GM18502 (cell line): ENCODE data around the gene IL15.
"Not testable (repeated sequence)": the region's sequence is repeated elsewhere in the genome, so short reads cannot be mapped to it uniquely, and the experiment has no call there.

Experiments
- ATAC-seq: cut with Tn5 transposase; IDR thresholded peaks from one replicate; pipeline ENCODE4 v1.9.1; 2021; ENCODE audit warnings: mild to moderate bottlenecking; ENCODE audit not compliant: unreplicated experiment, poor library complexity

Gene IL15

DNA sequence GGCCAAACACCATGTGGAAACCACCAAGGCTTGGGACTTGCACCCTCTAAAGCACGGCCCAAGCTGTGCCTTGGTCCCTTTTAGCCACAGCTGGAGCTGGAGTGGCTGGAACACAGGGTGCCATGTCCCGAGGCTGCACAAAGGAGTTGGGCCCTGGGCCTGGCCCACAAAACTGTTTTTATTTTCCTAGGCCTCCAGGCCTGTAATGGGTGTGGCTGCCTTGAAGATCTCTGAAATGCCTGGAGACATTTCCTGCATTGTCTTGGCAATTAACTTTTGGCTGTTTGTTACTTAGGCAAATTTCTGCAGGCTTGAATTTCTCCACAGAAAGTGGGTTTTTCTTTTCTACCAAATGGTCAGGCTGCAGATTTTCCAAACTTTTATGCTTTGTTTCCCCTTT lies 55.7 kb downstream of the IL15 start:
- ATAC-seq: no peak

DNA sequence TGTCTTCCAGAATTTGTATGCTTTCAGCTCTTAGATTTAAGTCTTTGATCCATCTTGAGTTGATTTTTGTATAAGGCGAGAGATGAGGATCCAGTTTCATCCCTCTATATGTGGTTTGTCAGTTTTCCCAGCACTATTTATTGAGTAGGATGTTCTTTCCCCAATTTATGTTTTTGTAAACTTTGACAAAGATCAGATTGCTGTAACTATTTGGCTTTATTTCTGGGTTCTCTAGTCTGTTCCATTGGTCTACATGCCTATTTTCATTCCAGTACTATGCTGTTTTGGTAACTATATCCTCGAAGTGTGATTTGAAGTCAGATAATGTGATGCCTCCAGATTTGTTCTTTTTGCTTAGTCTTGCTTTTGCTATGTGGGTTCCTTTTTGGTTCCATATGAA lies 60.7 kb downstream of the IL15 start:
- no peak for ATAC-seq

DNA sequence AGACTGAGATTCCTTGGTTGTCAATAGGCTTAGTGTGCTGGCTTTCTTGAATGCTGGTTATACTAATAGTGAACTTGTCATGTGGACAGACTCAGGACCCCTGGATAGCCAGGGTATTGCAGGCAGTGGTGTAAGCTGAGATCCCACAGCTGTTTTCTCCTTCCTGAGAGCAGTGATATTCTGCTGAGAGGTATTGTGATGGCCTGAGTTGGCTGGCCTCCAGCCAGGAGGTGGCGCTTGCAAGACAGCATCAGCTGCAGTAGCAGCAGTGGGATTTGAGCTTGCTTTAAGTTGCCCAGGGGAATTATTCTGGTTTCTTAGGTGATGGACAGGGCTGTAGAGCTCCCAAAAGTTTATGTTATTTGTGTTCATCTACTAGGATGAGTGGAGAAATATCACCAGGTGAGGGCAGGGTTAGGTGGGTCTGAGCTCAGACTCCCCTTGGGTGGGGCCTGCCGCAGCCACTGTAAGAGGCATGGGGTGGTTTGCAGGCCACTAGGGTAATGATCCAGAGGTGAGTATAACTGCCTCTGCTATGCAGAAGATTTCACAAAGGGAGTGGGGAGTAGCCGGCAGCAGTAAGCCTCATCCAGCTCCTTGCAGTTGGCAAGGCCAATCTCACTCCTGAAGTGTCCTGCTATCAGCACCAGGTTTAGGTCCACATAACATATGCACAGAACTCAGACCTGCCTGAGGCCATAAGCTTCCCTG lies 66.2 kb downstream of the IL15 start:
- no peak for ATAC-seq

DNA sequence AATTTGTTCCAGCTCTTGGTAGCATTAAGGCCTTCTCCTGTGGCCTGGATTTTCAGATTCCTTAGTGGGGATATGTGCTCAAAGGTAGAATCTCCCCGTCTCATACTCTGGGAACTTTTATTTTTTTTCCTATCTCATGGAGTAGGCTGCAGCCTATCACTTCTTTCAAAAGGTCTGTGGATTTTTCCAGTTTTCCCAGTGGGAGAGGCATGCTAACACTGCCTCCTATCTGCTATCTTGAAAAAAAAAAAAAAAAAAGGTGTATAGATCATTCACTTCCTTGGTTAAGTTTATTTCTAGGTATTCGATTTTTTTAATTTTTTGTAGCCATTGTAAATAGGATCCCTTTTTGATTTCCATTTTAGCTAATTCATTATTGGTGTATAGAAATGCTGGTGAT lies 67.1 kb downstream of the IL15 start:
- no peak for ATAC-seq

DNA sequence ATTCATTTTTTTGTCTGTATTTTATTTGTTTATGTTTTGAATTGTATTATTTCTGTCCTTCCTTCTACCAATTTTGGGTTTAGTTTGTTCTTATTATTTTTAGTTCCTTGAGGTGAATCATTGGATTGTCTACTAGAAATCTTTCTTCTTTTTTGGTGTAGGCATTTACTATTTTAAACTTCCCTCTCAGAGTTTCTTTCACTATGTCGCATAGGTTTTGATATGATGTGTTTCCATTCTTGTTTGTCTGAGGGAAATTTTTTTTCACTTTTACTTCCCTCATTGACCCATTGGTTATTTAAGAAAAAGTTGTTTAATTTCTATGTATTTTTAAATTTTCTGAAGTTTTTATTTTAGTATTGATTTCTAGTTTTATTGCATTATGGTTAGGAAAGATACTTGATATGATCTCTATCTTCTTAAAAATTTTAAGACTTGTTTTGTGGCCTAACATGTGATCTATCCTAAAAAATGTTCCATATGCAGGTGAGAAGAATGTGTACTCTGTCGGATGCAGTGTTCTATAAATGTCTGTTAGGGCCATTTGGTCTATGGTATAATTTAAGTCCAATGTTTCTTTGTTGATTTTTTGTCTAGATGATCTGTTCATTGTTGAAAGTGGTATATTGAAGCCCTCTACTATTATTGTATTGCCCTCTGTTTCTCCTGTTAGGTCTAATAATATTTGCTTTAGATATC lies 68.8 kb downstream of the IL15 start:
- ATAC-seq: peak; percentile 74

DNA sequence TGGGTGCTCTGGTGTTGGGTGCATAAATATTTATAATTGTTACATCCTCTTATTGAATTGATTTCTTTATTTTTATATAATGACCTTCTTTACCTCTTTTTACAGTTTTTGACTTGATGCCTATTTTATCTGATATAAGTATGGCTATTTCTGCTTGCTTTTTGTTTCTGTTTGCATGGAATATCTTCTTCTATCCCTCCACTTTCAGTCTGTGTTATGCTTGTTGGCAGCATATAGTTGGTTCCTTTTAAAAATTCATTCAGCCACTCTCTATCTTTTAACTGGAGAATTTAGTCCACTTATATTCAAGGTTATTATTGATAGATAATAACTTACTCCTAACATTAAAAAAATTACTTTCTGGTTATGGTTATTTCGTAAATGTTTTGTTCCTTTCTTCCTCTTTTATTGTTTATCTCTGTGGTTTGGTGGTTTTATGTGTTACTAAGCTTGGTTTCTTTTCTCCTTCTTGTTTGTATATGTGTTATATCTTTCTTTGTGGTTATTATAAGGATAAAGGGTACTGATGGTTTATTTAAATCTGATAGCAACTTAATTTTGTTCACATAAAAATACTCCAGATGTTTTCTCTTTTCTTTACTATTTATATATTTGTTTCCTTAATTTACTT lies 69.5 kb downstream of the IL15 start:
- peak; percentile 71 for ATAC-seq

DNA sequence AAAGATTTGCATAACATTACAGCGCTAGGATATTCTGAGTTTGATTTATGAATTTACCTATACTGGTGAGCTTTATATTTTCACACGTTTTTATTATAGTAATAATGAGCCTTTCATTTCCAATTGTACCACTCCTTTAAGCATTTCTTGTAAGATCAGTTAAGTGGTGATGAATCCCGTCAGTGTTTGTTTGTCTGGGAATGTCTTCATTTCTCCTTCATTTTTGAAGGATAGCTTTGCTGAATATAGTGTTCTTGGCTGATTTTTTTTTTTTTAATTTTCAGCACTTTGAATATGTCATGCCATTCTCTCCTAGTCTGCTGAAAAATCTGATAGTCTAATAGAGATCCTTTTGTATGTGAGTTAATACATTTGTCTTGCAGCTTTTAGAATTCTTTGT lies 70.1 kb downstream of the IL15 start:
- ATAC-seq: peak; percentile 6

DNA sequence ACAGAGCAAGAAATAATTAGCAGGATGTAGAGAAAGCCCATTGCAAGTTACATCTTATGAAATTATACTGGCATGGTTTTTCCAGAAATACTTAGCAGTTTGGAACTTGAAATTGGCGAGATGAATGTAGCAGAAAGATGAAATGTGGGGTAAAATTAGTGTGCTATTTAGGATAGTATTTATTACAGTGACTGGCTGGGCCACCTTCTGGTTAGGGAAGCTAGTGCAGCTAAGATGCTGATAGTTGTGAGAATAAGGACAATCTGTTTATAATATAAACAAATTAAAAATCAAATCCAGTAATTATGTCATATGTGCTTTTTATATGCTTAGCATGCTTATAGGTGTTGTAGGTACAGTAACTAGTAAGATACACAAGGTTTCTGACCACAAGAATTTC lies 74.8 kb downstream of the IL15 start:
- ATAC-seq: peak; percentile 67

DNA sequence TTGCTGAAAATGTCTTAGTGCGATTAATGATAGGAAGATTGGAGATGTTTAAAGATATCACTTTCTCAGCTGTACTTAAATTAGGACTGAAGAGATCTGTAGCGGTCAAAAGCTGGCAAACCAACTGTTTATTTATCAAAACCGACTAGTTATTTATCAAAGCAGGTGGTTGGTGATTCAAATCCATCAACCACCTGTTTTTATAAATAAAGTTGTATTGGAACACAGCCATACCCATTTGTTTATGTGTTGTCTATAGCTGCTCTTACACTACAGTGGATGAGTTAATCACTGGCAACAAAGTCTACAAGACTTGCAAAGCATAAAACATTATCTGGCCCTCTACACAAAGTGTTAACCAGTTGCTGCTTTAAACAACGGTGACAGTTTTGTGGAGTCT lies 76.8 kb downstream of the IL15 start:
- no peak for ATAC-seq

DNA sequence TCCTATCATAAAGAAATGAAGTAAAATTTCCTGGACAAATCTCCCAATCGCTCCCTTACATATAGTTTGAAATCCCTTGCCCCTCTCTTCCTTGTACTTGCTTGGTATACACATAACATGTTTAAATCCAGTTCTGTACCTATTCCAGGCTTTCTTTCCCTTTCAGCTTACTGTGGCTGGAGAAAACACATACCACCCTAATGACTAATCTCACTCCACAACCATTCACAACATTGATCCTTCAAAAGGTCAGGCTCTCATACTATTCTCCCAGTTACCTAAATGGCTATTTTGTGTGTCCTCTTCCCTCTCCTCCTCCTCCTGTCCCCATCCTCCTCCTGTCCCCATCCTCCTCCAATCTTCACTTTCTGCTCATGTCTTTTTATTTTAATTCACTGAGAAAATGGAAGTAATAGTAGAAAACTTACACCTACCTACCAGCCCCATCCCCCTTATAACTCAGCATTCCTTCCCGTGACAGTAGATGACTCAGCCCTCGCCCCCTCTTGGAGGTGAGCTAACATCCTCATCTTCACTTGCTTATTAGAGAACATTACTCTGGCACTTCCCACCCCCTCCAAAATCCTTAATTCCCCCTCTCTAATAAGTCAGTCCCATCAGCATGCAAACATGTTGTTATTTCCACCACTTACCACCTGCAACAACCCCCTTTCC lies 77.5 kb downstream of the IL15 start:
- no peak for ATAC-seq

DNA sequence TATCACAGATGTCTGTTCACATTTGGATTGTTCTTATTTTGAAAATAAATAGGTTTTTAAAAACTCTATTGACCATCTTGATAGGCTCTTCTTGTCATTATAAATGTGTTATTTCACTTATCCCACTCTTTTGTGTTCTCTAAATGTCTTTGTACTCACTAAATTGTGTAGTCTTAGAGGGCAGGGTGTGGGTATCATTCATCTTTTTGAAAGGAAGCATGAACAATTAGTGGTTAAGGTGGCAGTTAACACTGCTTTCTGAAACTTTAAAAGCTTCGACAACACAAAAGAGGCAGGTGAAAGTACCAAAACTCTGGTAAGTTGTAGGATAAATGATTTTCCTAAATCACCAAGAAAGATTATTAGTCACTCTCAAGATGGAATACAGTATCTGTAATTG lies 83.2 kb downstream of the IL15 start:
- ATAC-seq: no peak

DNA sequence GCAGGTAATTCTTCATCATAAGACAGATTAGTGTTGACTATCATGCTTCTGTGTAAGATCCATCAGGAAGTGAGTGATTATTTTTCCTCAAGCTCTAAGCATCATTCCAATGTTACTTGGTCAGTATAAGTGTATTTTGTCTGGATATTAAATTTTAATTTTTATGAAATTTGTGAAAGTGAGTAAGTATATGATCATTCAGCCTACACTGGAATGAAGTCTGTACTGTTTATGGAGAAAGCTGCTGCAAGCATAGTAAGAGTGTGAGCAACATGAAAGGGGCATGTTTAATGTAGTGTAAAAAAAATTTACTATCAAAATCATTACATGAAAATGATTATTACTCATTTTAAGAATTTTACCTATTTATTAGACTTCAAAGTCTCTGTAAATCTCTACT lies 84.8 kb downstream of the IL15 start:
- no peak for ATAC-seq

DNA sequence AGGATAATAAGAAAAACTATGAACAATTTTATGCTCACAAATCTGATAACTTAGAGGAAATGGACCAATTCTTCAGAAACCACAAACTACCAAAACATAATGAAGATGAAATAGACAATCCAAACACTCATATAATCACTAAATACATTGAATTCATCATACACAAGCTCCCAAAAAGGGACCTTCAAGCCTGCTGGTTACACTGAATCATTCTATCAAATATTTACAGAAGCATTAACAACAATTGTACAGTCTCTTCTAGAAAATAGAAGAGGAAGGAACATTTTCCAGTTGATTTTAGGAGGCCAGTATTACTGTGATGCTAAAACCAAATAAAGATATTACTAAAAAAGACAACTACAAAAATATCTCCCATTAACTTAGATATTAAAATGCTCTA lies 88.3 kb downstream of the IL15 start:
- no peak for ATAC-seq

DNA sequence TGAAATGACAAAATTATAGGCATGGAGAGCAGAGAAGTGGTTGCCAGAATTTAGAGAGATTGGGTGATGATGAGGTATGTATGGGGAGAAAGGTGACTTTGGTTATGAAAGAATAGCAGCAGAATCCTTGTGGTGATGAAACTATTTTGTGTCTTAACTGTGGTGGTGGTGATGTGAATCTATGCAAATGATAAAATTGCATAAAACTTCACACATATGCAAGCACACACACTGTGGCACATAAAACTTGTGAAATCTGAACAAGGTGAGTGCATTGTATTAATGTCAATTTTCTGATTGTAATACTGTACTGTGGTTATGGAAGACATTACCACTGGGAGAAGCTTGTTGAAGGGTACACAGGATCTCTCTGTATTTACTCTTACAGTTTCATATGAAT lies 91.0 kb downstream of the IL15 start:
- no peak for ATAC-seq

DNA sequence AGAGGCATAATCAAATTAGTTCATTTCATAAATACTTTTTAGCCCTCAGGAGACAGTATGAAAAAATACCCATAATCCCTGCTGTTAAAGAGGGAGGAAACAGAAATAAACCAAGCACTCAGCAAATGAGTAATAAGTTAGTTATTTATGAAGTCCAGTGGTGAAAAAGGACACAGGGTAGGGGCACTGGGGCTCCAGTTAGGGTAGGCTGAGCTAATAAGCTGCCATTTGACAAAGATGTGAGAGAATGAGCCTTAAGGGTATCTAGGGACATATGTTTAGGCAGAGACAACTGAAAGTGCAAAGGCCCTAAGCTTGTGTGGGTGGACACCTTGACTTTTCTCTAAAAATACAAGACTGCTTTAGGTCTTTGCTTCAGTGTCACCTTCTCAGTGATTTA lies 94.4 kb downstream of the IL15 start:
- peak; percentile 49 for ATAC-seq

DNA sequence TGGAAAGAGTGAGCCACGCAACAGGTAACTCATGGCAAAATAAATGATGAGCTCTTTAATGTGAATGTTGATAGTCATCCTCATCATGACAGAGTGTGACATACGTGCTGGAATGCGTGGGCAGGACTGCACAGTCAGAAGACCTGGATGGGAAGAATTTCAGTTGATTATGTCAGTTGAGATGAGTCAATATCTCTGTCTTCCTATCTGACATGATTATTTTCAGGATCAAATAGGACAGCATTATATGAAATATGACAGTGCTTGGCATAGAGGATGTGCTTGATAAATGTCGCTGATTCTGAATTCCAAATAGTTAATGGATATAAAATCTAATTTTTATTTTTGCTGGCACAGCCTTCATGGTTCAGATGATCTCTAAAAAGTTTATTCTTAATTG lies 95.1 kb downstream of the IL15 start:
- ATAC-seq: no peak

DNA sequence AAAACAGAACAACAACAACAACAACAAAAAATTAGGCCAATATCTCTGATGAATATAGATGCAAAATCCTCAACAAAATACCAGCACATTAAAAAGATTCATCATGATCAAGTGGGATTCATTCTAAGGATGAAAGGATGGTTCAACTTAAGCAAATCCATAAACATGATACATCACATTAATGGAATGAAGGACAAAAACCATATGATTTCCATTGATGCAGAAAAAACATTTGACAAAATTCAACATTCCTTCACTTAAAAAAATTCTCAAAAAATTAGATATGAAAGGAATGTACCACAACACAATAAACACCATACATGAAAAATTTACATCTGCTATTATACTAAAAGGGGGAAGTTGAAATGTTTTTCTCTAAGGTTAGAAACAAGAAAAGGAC lies 103.3 kb downstream of the IL15 start:
- ATAC-seq: no peak

DNA sequence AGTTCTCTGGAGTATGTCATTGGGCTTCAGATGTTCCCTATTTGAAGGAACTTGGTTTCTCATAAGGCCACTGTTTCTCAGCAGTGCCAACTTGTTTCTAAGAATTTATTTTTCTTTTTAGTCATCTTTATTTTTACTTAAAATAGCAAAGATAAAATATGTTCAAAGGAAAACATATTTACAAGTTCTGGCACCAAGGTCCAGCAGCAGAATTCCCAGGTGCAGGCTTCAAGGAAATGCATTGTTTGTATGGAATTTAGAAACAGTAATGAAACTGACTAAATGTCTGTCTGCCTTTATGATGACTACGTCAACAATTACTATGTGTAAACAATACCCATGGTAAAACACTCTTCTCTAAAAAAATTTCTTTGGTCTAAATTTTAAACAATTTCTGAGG lies 109.6 kb downstream of the IL15 start:
- no peak for ATAC-seq

DNA sequence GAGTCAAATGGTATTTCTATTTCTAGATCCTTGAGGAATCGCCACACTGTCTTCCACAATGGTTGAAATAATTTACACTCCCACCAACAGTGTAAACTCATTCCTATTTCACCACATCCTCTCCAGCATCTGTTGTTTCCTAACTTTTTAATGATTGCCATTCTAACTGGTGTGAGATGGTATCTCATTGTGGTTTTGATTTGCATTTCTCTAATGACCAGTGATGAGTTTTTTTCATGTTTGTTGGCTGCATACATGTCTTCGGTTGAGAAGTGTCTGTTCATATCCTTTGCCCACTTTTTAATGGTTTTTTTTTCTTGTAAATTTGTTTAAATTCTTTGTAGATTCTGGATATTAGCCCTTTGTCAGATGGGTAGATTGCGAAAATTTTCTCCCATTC lies 115.4 kb downstream of the IL15 start:
- not testable (repeated sequence) for ATAC-seq

DNA sequence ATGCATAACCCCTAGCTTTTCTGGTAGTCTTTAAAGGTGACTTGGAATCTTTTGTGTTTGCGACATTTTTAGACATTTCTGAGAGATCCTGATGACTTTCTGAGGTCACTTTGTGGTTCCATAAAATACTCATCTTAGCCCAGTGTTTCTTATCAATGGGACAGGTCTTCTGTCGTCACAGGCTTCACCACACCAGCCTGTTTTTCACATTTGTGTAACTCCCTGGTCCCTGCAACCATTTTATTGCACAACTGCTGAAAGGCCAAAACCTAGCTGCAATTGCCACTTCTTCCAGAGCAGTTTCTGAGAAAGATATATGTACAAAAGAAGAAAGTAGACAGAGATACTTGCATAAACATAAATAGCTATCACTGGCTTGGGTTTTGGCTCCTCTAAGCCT lies 120.9 kb downstream of the IL15 start:
- no peak for ATAC-seq

DNA sequence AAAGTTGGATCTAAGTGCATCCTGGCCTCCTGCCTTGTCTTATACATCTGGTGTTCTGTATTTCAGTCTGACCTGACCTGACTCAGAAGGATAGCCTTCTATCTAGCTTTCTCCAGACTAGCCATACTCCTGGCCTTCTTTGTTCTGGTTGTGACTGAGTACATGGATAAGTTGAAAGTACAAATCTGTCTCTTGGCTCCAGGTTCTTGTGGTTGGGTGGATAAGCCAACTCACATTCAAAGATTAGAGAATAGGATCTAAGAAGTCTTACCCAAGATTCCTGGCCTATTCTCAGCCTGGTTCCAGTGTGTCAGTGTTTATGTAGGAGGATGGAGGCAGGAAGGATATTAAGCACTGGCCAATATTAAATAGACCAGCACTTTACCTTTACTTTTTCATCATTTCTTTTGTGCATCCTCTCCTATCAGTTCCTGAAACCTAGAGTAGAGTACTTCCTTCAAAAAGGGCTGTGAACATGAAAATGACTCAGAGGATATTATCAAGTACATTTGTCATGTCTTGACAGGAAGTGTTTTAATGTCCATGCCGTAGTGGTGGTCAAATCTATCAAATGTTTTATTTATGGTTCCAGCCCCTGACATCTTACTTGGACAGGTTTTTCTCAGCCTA lies 123.5 kb downstream of the IL15 start:
- ATAC-seq: no peak
